ENCODE results near the gene FAM111A. TPM values are rescaled to one million over a fixed set of nuclear protein-coding genes. Genes with fewer than 3 reads are reported as not detected.

FAM111A gene
- total RNA-seq, 2 experiments from 2014 or later: 154 to 167 TPM

- no peak for DNase-seq
- no peaks in the 10 kb centered on the region for H3K36me3 Mint-ChIP-seq (ENCODE audit: low read depth)
- ChIA-PET CTCF (interaction anchor here (1.0 to 3.3 kb wide), 4 partner anchors 10 to 24 kb away, joined by 3 to 16 read pairs (median 4); partner anchors contain the start of gene DTX4), POLR2A (no interaction called here)
- H3K27ac Mint-ChIP-seq: no peak overlapping the region
- peaks cover 3% of the 10 kb centered on the region for H3K27me3 Mint-ChIP-seq (ENCODE audit: low read depth)
- H3K4me1 Mint-ChIP-seq (ENCODE audit: low read depth): no peaks in the 10 kb centered on the region
- no peak overlapping the region for H3K4me3 Mint-ChIP-seq
- no peaks in the 10 kb centered on the region for H3K9me3 Mint-ChIP-seq (ENCODE audit: insufficient read depth)
- no peak for ATAC-seq
Observed at GRCh38 chr11:59181746-59182456, 39.2 kb downstream of the FAM111A start.

GRCh38 chr11:59182457-59183151, 39.9 kb downstream of the FAM111A start:
- ChIA-PET CTCF (interaction anchor here (1.0 to 3.3 kb wide), 5 partner anchors 10 to 34 kb away, joined by 3 to 16 read pairs (median 3); partner anchors contain the start of gene DTX4), POLR2A (no interaction called here)
- ATAC-seq: no peak
- H3K4me1 Mint-ChIP-seq (ENCODE audit: low read depth): no peaks in the 10 kb centered on the region
- H3K27ac Mint-ChIP-seq: no peak overlapping the region
- no peaks in the 10 kb centered on the region for H3K9me3 Mint-ChIP-seq (ENCODE audit: insufficient read depth)
- no peak for DNase-seq
- H3K27me3 Mint-ChIP-seq (ENCODE audit: low read depth): peaks cover 5% of the 10 kb centered on the region
- H3K36me3 Mint-ChIP-seq (ENCODE audit: low read depth): no peaks in the 10 kb centered on the region
- H3K4me3 Mint-ChIP-seq: no peak overlapping the region

GRCh38 chr11:59183771-59184170, 41.1 kb downstream of the FAM111A start:
- no peak for DNase-seq
- Mint-ChIP-seq H3K36me3 (ENCODE audit: low read depth) (no peaks in the 10 kb centered on the region), H3K27ac (no peak overlapping the region), H3K4me3 (no peak overlapping the region), H3K9me3 (ENCODE audit: insufficient read depth) (no peaks in the 10 kb centered on the region), H3K27me3 (ENCODE audit: low read depth) (peaks cover 3% of the 10 kb centered on the region), H3K4me1 (ENCODE audit: low read depth) (no peaks in the 10 kb centered on the region)
- ChIA-PET POLR2A (no interaction called here), CTCF (interaction anchor here (0.9 to 4.5 kb wide), 2 partner anchors 10 to 48 kb away, joined by 3 to 113 read pairs; partner anchors contain the start of gene DTX4)
- no peak for ATAC-seq

GRCh38 chr11:59184691-59185339, 42.2 kb downstream of the FAM111A start:
- Mint-ChIP-seq H3K27ac (no peak overlapping the region), H3K4me3 (no peak overlapping the region), H3K36me3 (ENCODE audit: low read depth) (no peaks in the 10 kb centered on the region), H3K4me1 (ENCODE audit: low read depth) (no peaks in the 10 kb centered on the region), H3K9me3 (ENCODE audit: insufficient read depth) (no peaks in the 10 kb centered on the region), H3K27me3 (ENCODE audit: low read depth) (peaks cover 3% of the 10 kb centered on the region)
- CTCF ChIA-PET: interaction anchor here (1.0 to 4.5 kb wide), 5 partner anchors 11 to 493 kb away, joined by 3 to 113 read pairs (median 18); partner anchors contain the start of gene DTX4
- DNase-seq (no peak), ATAC-seq (no peak)
- POLR2A ChIA-PET: no interaction called here

- DNase-seq (no peak), ATAC-seq (no peak)
- Mint-ChIP-seq H3K36me3 (ENCODE audit: low read depth) (no peaks in the 10 kb centered on the region), H3K4me1 (ENCODE audit: low read depth) (no peaks in the 10 kb centered on the region), H3K27ac (no peak overlapping the region), H3K9me3 (ENCODE audit: insufficient read depth) (no peaks in the 10 kb centered on the region), H3K4me3 (no peak overlapping the region), H3K27me3 (ENCODE audit: low read depth) (peaks cover 3% of the 10 kb centered on the region)
- ChIA-PET POLR2A (no interaction called here), CTCF (interaction anchor here (1.0 to 4.5 kb wide), 13 partner anchors 9 to 492 kb away, joined by 3 to 113 read pairs (median 7); partner anchors contain the start of gene DTX4)
Observed at GRCh38 chr11:59185386-59185945, 42.8 kb downstream of the FAM111A start.

GRCh38 chr11:59186130-59186594, 43.5 kb downstream of the FAM111A start:
- Mint-ChIP-seq H3K4me3 (no peak overlapping the region), H3K4me1 (ENCODE audit: low read depth) (peaks cover 4% of the 10 kb centered on the region), H3K27ac (no peak overlapping the region), H3K27me3 (ENCODE audit: low read depth) (peaks cover 3% of the 10 kb centered on the region), H3K36me3 (ENCODE audit: low read depth) (no peaks in the 10 kb centered on the region), H3K9me3 (ENCODE audit: insufficient read depth) (no peaks in the 10 kb centered on the region)
- POLR2A ChIA-PET: interaction anchor here (1.2 kb wide), 1 partner anchor 15 kb away, joined by 3 read pairs; no protein-coding TSS in a partner anchor
- ATAC-seq (peak; percentile 71), DNase-seq (peak; percentile 53)
- CTCF ChIA-PET: interaction anchor here (0.6 to 4.5 kb wide), 16 partner anchors 8 to 286 kb away, joined by 3 to 113 read pairs (median 5); partner anchors contain the start of gene DTX4

- ChIA-PET POLR2A (interaction anchor here (1.2 kb wide), 1 partner anchor 16 kb away, joined by 3 read pairs; no protein-coding TSS in a partner anchor), CTCF (interaction anchor here (1.1 to 4.5 kb wide), 9 partner anchors 9 to 129 kb away, joined by 4 to 113 read pairs (median 8); partner anchors contain the start of gene DTX4)
- H3K9me3 Mint-ChIP-seq (ENCODE audit: insufficient read depth): no peaks in the 10 kb centered on the region
- no peak overlapping the region for H3K4me3 Mint-ChIP-seq
- no peak overlapping the region for H3K27ac Mint-ChIP-seq
- peaks cover 3% of the 10 kb centered on the region for H3K27me3 Mint-ChIP-seq (ENCODE audit: low read depth)
- peaks cover 5% of the 10 kb centered on the region for H3K4me1 Mint-ChIP-seq (ENCODE audit: low read depth)
- H3K36me3 Mint-ChIP-seq (ENCODE audit: low read depth): no peaks in the 10 kb centered on the region
- ATAC-seq: no peak
- no peak for DNase-seq
Observed at GRCh38 chr11:59187035-59187434, 44.4 kb downstream of the FAM111A start.

- peaks cover 3% of the 10 kb centered on the region for H3K27me3 Mint-ChIP-seq (ENCODE audit: low read depth)
- DNase-seq: no peak
- ATAC-seq: no peak
- ChIA-PET POLR2A (interaction anchor here (1.2 kb wide), 1 partner anchor 16 kb away, joined by 3 read pairs; no protein-coding TSS in a partner anchor), CTCF (interaction anchor here (0.6 to 4.5 kb wide), 7 partner anchors 8 to 300 kb away, joined by 3 to 113 read pairs (median 17); partner anchors contain the start of gene DTX4)
- no peaks in the 10 kb centered on the region for H3K9me3 Mint-ChIP-seq (ENCODE audit: insufficient read depth)
- H3K4me3 Mint-ChIP-seq: no peak overlapping the region
- no peaks in the 10 kb centered on the region for H3K36me3 Mint-ChIP-seq (ENCODE audit: low read depth)
- H3K27ac Mint-ChIP-seq: no peak overlapping the region
- peaks cover 5% of the 10 kb centered on the region for H3K4me1 Mint-ChIP-seq (ENCODE audit: low read depth)
Observed at GRCh38 chr11:59187587-59187986, 44.9 kb downstream of the FAM111A start.

- peaks cover 5% of the 10 kb centered on the region for H3K4me1 Mint-ChIP-seq (ENCODE audit: low read depth)
- H3K27ac Mint-ChIP-seq: no peak overlapping the region
- H3K4me3 Mint-ChIP-seq: no peak overlapping the region
- H3K9me3 Mint-ChIP-seq (ENCODE audit: insufficient read depth): no peaks in the 10 kb centered on the region
- ChIA-PET POLR2A (no interaction called here), CTCF (interaction anchor here (2.7 kb wide), 1 partner anchor 18 kb away, joined by 21 read pairs; the partner anchor contains the start of gene DTX4)
- peaks cover 3% of the 10 kb centered on the region for H3K27me3 Mint-ChIP-seq (ENCODE audit: low read depth)
- DNase-seq (no peak), ATAC-seq (no peak)
- H3K36me3 Mint-ChIP-seq (ENCODE audit: low read depth): no peaks in the 10 kb centered on the region
Observed at GRCh38 chr11:59188954-59189353, 46.3 kb downstream of the FAM111A start.

- H3K36me3 Mint-ChIP-seq (ENCODE audit: low read depth): no peaks in the 10 kb centered on the region
- no peak for ATAC-seq
- no peaks in the 10 kb centered on the region for H3K9me3 Mint-ChIP-seq (ENCODE audit: insufficient read depth)
- ChIA-PET CTCF (interaction anchor here (1.2 to 2.7 kb wide), 2 partner anchors 19 to 32 kb away, joined by 3 to 21 read pairs; partner anchors contain the start of gene DTX4), POLR2A (no interaction called here)
- DNase-seq: no peak
- H3K4me3 Mint-ChIP-seq: no peak overlapping the region
- no peak overlapping the region for H3K27ac Mint-ChIP-seq
- H3K27me3 Mint-ChIP-seq (ENCODE audit: low read depth): peaks cover 4% of the 10 kb centered on the region
- peaks cover 5% of the 10 kb centered on the region for H3K4me1 Mint-ChIP-seq (ENCODE audit: low read depth)
Observed at GRCh38 chr11:59189986-59190385, 47.3 kb downstream of the FAM111A start.

GRCh38 chr11:59191095-59191494, 48.4 kb downstream of the FAM111A start:
- peaks cover 5% of the 10 kb centered on the region for H3K4me1 Mint-ChIP-seq (ENCODE audit: low read depth)
- ATAC-seq (no peak), DNase-seq (no peak)
- ChIA-PET CTCF (no interaction called here), POLR2A (no interaction called here)
- H3K36me3 Mint-ChIP-seq (ENCODE audit: low read depth): no peaks in the 10 kb centered on the region
- H3K27ac Mint-ChIP-seq: no peak overlapping the region
- no peak overlapping the region for H3K4me3 Mint-ChIP-seq
- H3K9me3 Mint-ChIP-seq (ENCODE audit: insufficient read depth): no peaks in the 10 kb centered on the region
- H3K27me3 Mint-ChIP-seq (ENCODE audit: low read depth): peaks cover 4% of the 10 kb centered on the region
